Activated naive CD4-positive, alpha-beta T cell treated with anti-CD3 and anti-CD28 coated beads for 36 hours (primary cell): ENCODE data around the gene PRDM8. TPM values are rescaled to one million over a fixed set of nuclear protein-coding genes. Genes with fewer than 3 reads are reported as not detected.

Experiments
- CTCF ChIA-PET: fragments of 350-600 bp; sonication (Branson Sonifier 250); formaldehyde crosslinking; loops from one replicate; lab custom pipeline; 2021; ENCODE audit warnings: antibody characterized with exemption; lab: Charles Lee
- DNase-seq: peaks from one replicate; pipeline ENCODE4 v3.0.0-alpha.2; 2020
- H3K27ac Mint-ChIP-seq: one replicate; pipeline ENCODE4 v1.8.0; 2021; ENCODE audit warnings: mild to moderate bottlenecking, mixed read lengths
- H3K27me3 Mint-ChIP-seq: one replicate; pipeline ENCODE4 v1.8.0; 2021; ENCODE audit warnings: low read depth, mixed read lengths
- H3K36me3 Mint-ChIP-seq: one replicate; pipeline ENCODE4 v1.8.0; 2021; ENCODE audit warnings: low read depth, mixed read lengths
- H3K4me1 Mint-ChIP-seq: one replicate; pipeline ENCODE4 v1.8.0; 2021; ENCODE audit warnings: low read depth, mixed read lengths
- H3K4me3 Mint-ChIP-seq: one replicate; pipeline ENCODE4 v1.8.0; 2021; ENCODE audit warnings: mild to moderate bottlenecking, moderate library complexity, mixed read lengths
- H3K9me3 Mint-ChIP-seq: one replicate; pipeline ENCODE4 v1.8.0; 2021; ENCODE audit warnings: mixed read lengths
- intact Hi-C: fragments of 100-400 bp; cut with micrococcal nuclease; formaldehyde crosslinking; loops from one replicate; pipeline ENCODE4 v1.15.1; 2023
- total RNA-seq, 2 experiments: library from RNA; stranded (reverse); gene quantifications; one replicate each; pipeline ENCODE4 v1.2.3, GENCODE V29; 2021

Gene PRDM8
- total RNA-seq, 2 experiments from 2014 or later = 0.29 to 0.35 TPM

- Mint-ChIP-seq H3K27ac (no peak overlapping the region), H3K4me1 (peaks cover 11% of the 10 kb centered on the region), H3K36me3 (no peaks in the 10 kb centered on the region), H3K4me3 (no peak overlapping the region), H3K27me3 (peaks cover 11% of the 10 kb centered on the region), H3K9me3 (no peaks in the 10 kb centered on the region)
- CTCF ChIA-PET = interaction anchor here (1.0 kb wide), 1 partner anchor 21 kb away, joined by 3 read pairs; no protein-coding TSS in a partner anchor
- intact Hi-C loops = loop anchor here (5.0 kb wide), 4 partner anchors 133 to 1267 kb away; partner anchors contain the start of genes CFAP299 and PAQR3
- no peak for DNase-seq
Measured at GRCh38 chr4:80204433-80205011, 7.2 kb downstream of the PRDM8 start.

DNA sequence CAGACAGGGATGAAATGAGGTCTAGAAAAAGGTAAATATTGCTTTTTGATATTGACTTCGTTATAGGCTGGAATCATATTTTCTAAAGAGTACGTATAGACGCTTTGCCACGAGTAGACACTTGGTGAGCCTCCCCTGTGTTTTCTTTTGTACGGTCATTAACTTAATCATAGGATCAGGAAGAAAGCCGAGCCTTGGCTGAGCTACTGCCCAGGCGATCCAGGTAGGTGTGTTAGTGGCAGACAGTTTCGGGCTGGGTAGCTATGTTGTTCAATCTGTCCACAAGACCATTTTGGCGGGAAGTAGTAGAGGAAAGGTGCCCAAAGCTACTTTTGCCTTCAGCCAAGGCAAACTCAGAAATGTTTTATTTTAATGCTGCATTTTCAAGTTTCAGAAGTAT is 8.8 kb downstream of the PRDM8 start:
- Mint-ChIP-seq H3K27me3 (peaks cover 8% of the 10 kb centered on the region), H3K4me3 (no peak overlapping the region), H3K27ac (no peak overlapping the region), H3K4me1 (peaks cover 9% of the 10 kb centered on the region), H3K36me3 (no peaks in the 10 kb centered on the region), H3K9me3 (no peaks in the 10 kb centered on the region)
- intact Hi-C loops = no loop called here
- DNase-seq = no peak
- CTCF ChIA-PET = interaction anchor here (0.6 to 1.2 kb wide), 2 partner anchors 11 to 21 kb away, joined by 4 to 5 read pairs; no protein-coding TSS in a partner anchor

DNA sequence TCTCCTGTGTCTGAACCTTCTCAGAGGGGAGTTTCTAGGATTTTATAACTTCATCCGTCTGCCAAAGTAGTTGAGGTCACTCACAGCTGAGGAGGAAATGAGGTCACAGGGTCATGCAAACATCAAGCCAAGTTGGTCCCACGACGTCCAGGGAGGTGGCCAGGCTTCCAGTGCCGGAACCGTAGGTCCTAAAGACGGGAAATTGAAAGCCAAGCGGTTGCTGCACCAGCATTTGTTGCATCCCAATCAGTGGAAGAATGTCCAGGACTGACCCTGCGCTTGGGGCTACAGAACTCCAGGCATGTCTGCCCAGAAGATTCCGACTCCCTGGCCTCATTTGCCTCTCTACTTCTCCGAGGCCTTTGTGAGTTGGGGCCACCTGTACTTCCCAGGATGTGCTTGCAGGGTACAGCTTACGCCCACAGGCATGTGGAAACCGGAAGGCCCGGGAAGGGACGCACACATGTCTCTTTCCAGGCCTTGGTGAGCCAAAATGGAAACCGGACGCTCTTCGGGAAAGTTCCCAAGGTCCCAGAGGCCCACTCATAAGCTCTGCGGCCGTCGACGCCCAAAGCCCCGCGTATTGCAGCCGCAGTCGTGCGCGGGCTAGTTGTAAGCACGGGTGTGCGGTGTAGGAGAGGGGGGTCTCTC is 9.3 kb downstream of the PRDM8 start:
- no peak overlapping the region for H3K4me3 Mint-ChIP-seq
- no peak overlapping the region for H3K27ac Mint-ChIP-seq
- CTCF ChIA-PET = interaction anchor here (1.2 kb wide), 1 partner anchor 21 kb away, joined by 5 read pairs; no protein-coding TSS in a partner anchor
- intact Hi-C loops = no loop called here
- H3K4me1 Mint-ChIP-seq = peaks cover 4% of the 10 kb centered on the region
- no peaks in the 10 kb centered on the region for H3K9me3 Mint-ChIP-seq
- no peaks in the 10 kb centered on the region for H3K36me3 Mint-ChIP-seq
- no peak for DNase-seq
- peaks cover 5% of the 10 kb centered on the region for H3K27me3 Mint-ChIP-seq

DNA sequence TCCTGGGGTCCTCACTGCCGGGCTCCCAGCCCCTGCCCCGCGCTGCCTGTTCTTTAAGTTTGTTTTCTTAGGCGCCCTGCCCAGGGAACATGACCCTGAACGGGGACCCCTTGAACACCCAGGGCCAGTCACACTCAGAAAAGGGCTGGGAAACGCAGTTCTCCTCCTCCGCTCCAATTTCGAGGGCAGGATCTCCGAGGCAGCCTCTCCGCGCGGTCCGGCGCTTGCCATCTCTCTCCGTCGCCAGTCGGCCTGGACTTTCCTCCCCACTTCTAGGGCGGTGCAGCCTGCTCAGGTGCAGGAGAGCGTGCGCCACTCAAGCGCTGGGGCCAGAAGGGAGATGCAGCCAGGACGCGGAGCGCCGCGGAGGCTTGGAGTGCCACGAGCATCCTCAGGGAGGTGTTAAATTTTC is 9.9 kb downstream of the PRDM8 start:
- H3K4me1 Mint-ChIP-seq = peaks cover 2% of the 10 kb centered on the region
- no peaks in the 10 kb centered on the region for H3K9me3 Mint-ChIP-seq

GRCh38 chr4:80207664-80208063 is 10.4 kb downstream of the PRDM8 start:
- CTCF ChIA-PET = interaction anchor here (0.7 kb wide), 1 partner anchor 136 kb away, joined by 3 read pairs; no protein-coding TSS in a partner anchor

More for the DNA sequence above, 9.9 kb downstream of the PRDM8 start:
- Mint-ChIP-seq H3K27ac (no peak overlapping the region), H3K36me3 (no peaks in the 10 kb centered on the region), H3K4me3 (no peak overlapping the region), H3K27me3 (peaks cover 3% of the 10 kb centered on the region)
- DNase-seq = no peak
- CTCF ChIA-PET = interaction anchor here (0.7 kb wide), 1 partner anchor 135 kb away, joined by 3 read pairs; no protein-coding TSS in a partner anchor
- intact Hi-C loops = no loop called here

GRCh38 chr4:80208610-80209339 is 11.5 kb downstream of the PRDM8 start:
- H3K27ac Mint-ChIP-seq = no peak overlapping the region
- no peak overlapping the region for H3K4me3 Mint-ChIP-seq
- H3K9me3 Mint-ChIP-seq = no peaks in the 10 kb centered on the region
- H3K27me3 Mint-ChIP-seq = peaks cover 6% of the 10 kb centered on the region
- DNase-seq = no peak
- intact Hi-C loops = no loop called here
- CTCF ChIA-PET = interaction anchor here (0.5 to 1.8 kb wide), 3 partner anchors 24 to 292 kb away, joined by 3 to 5 read pairs (median 5); no protein-coding TSS in a partner anchor
- no peaks in the 10 kb centered on the region for H3K4me1 Mint-ChIP-seq
- no peaks in the 10 kb centered on the region for H3K36me3 Mint-ChIP-seq

More at GRCh38 chr4:80207664-80208063, 10.4 kb downstream of the PRDM8 start:
- no peak for DNase-seq
- H3K4me3 Mint-ChIP-seq = no peak overlapping the region
- H3K27me3 Mint-ChIP-seq = peaks cover 3% of the 10 kb centered on the region
- no peaks in the 10 kb centered on the region for H3K36me3 Mint-ChIP-seq
- H3K4me1 Mint-ChIP-seq = peaks cover 2% of the 10 kb centered on the region
- intact Hi-C loops = no loop called here
- no peaks in the 10 kb centered on the region for H3K9me3 Mint-ChIP-seq
- no peak overlapping the region for H3K27ac Mint-ChIP-seq

GRCh38 chr4:80209340-80209701 is 12.0 kb downstream of the PRDM8 start:
- Mint-ChIP-seq H3K36me3 (no peaks in the 10 kb centered on the region), H3K27ac (no peak overlapping the region), H3K27me3 (peaks cover 6% of the 10 kb centered on the region), H3K4me1 (no peaks in the 10 kb centered on the region), H3K4me3 (no peak overlapping the region), H3K9me3 (no peaks in the 10 kb centered on the region)
- CTCF ChIA-PET = interaction anchor here (0.5 to 1.8 kb wide), 5 partner anchors 13 to 292 kb away, joined by 3 to 5 read pairs (median 3); partner anchors contain the start of gene PRDM8
- DNase-seq = no peak
- intact Hi-C loops = no loop called here

DNA sequence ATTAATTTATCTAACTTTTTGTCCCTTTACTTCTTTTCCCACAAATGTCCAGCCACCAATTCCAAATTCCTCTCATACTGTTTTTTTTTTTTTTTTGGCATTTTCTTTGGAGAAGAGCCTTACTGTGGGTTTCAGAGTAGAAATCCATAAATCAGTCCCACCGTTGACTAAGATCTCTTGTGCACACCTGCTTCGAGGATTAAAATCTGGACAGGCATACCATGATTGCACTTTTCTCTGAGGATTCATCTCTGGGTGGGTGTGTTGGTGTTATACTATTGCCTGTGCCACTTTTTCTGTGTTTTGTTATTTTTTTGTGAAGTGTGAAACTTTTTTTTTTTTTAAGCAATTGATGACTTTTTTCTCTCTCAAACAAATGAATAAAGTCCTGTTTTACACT is 13.2 kb downstream of the PRDM8 start:
- Mint-ChIP-seq H3K4me3 (no peak overlapping the region), H3K4me1 (peaks cover 1% of the 10 kb centered on the region), H3K9me3 (no peaks in the 10 kb centered on the region), H3K27ac (no peak overlapping the region), H3K27me3 (peaks cover 6% of the 10 kb centered on the region), H3K36me3 (no peaks in the 10 kb centered on the region)
- CTCF ChIA-PET = interaction anchor here (0.8 to 1.8 kb wide), 3 partner anchors 10 to 26 kb away, joined by 3 to 5 read pairs (median 3); no protein-coding TSS in a partner anchor
- intact Hi-C loops = loop anchor here (10.0 kb wide), 2 partner anchors 636 to 966 kb away; no protein-coding TSS in a partner anchor
- no peak for DNase-seq

GRCh38 chr4:80213117-80213815 is 16.0 kb downstream of the PRDM8 start:
- CTCF ChIA-PET = interaction anchor here (0.6 to 1.9 kb wide), 9 partner anchors 8 to 1261 kb away, joined by 3 to 6 read pairs (median 4); no protein-coding TSS in a partner anchor
- no peak for DNase-seq
- H3K4me3 Mint-ChIP-seq = no peak overlapping the region
- H3K27ac Mint-ChIP-seq = no peak overlapping the region
- peaks cover 8% of the 10 kb centered on the region for H3K27me3 Mint-ChIP-seq
- peaks cover 1% of the 10 kb centered on the region for H3K4me1 Mint-ChIP-seq
- no peaks in the 10 kb centered on the region for H3K36me3 Mint-ChIP-seq
- no peaks in the 10 kb centered on the region for H3K9me3 Mint-ChIP-seq
- intact Hi-C loops = loop anchor here (10.0 kb wide), 2 partner anchors 638 to 968 kb away; no protein-coding TSS in a partner anchor

DNA sequence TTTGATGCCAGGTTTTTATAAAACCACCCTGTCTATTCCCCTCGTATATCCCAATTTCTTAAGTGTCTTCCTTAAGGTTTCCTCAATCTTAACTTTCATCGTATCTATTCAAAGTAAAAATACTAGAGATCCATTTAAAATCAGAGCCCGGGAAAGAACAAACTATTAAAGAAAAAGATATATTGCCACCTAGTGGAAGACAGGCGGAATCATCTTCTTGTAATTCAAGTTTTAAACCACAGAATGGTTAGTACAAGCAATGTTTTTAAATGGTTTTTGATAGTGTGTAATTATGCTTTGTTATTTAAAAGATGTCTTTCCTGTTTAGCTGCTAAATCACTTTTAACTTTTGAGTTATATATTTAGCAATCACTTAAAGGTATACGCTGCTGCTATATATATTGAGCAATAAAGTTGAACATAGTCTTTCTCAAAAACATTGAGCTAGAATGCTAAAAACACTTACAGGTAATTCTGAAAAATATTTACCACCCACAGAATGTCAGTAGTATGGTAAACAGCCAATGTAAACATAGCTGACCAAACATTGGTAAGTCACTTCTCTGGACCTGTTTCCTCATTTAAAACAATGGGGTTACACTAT is 18.2 kb downstream of the PRDM8 start:
- intact Hi-C loops = loop anchor here (1.0 to 10.0 kb wide), 7 partner anchors 12 to 1263 kb away; no protein-coding TSS in a partner anchor
- H3K27me3 Mint-ChIP-seq = peaks cover 9% of the 10 kb centered on the region
- H3K27ac Mint-ChIP-seq = no peak overlapping the region
- DNase-seq = no peak
- H3K4me3 Mint-ChIP-seq = no peak overlapping the region
- no peaks in the 10 kb centered on the region for H3K36me3 Mint-ChIP-seq
- CTCF ChIA-PET = interaction anchor here (0.6 to 2.2 kb wide), 17 partner anchors 10 to 1263 kb away, joined by 3 to 10 read pairs (median 3); no protein-coding TSS in a partner anchor
- H3K4me1 Mint-ChIP-seq = peaks cover 1% of the 10 kb centered on the region
- H3K9me3 Mint-ChIP-seq = no peaks in the 10 kb centered on the region
